TTC549 (cell line): ENCODE measurements around the gene ZNF576.
"Not testable (repeated sequence)": the region's sequence is repeated elsewhere in the genome, so short reads cannot be mapped to it uniquely, and the experiment has no call there.

Source experiments
- FAIRE-seq: peaks from 2 replicates; lab custom pipeline; 2012; peaks lifted over from hg19 to GRCh38; lab: Jason Lieb, UNC

The ZNF576 gene

GRCh38 chr19:43595999-43596841, at the start of gene ZNF576, which contains the start of gene IRGQ:
TSS of gene ZNF576 (plus strand) at chr19:43596595. CDS start at chr19:43597109, 514 bp downstream.
TSS of gene IRGQ (minus strand) at chr19:43596134. CDS start at chr19:43595338, 796 bp downstream.
- peak; percentile 95 for FAIRE-seq

DNA sequence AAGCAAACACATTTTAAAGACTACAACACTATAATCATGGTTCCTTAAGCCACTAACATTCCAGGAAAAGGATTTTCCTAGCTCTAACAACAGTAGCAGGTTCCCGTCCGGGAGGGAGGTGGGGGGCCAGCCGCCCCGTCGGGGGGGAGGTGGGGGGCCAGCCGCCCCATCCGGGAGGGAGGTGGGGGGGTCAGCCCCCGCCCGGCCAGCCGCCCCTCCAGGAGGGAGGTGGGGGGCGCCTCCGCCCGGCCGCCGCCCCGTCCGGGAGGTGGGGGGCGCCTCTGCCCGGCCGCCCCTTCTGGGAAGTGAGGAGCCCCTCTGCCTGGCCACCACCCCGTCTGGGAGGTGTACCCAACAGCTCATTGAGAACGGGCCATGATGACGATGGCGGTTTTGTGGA, 48.5 kb upstream of the ZNF576 start:
- FAIRE-seq: not testable (repeated sequence)

DNA sequence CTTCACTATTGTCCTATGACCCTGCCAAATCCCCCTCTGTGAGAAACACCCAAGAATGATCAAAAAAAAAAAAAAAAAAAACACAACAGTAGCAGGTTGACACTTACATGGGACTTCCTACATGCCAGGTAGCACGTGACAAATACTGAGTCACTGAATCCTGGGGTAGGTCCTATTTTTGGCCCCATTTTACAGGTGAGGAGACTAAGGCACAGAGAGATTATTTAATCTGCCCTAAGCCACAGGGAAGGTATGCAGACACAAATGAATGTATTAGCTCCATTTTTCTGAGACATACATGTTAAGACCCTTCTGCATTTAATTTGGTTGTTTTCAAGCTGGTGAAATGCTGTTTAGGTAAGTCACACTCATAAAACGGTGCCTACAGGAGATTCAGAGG, 47.7 kb upstream of the ZNF576 start:
- FAIRE-seq: no peak

DNA sequence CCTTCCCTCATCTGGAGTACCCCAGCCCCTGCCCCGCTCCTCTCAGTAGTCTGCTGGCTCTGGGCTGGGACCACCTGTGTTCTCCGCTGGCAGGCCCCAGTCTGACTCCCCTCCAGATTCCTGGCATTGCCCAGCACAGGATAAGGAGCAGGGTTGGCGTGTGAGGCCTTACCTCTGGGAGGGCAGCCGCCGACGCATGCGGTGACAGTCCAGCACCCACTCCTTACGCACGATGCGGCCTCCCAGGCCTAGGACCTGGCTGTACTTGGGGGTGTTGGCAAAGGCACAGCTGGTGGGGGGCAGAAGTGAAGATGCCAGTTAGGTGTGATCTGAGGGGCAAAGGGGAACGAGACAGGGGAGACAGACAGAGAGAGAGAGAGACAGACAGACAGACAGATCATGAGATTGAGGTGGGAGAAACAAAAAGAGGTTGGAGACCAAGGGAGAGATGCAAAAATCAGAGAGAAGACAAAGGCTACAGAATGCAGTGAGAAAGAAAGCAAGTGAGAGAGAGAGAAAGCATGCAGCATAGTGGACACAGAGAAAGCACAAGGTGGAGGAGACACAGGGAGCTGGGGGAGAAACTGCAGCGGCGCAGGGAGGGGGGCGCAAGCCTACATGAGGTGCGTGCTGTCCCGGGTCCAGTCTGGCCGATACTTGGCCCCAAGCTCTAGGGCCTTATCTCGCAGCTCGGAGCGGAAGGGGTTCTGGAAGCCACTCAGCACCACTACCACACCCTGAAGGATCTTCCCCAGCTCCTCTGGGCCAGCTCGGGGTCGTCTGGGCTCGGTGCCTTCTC, 44.8 kb upstream of the ZNF576 start:
- FAIRE-seq: no peak

- no peak for FAIRE-seq
Measured at GRCh38 chr19:43552198-43552450, 44.3 kb upstream of the ZNF576 start.

- no peak for FAIRE-seq
Measured at GRCh38 chr19:43552616-43553015, 43.8 kb upstream of the ZNF576 start.

DNA sequence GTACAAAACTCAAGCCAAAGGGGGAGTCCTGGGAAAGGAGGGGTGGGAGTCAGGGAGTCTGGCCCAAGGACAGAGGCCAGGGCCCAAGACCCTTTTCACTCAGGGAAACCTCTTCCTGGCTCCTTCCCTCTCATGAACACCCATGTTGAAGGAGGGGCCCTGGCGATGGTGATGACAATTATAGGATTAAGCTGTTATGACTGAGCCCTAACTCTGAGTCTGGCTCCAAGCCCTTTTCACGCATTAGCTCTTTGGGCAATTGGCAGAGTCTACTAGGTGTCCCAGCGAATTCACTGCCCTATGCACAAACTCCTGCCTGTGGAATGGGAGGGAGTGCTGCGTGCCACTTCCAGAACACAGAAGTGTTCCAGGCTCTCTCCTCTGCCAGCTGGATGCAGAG, 42.7 kb upstream of the ZNF576 start:
- FAIRE-seq: no peak

DNA sequence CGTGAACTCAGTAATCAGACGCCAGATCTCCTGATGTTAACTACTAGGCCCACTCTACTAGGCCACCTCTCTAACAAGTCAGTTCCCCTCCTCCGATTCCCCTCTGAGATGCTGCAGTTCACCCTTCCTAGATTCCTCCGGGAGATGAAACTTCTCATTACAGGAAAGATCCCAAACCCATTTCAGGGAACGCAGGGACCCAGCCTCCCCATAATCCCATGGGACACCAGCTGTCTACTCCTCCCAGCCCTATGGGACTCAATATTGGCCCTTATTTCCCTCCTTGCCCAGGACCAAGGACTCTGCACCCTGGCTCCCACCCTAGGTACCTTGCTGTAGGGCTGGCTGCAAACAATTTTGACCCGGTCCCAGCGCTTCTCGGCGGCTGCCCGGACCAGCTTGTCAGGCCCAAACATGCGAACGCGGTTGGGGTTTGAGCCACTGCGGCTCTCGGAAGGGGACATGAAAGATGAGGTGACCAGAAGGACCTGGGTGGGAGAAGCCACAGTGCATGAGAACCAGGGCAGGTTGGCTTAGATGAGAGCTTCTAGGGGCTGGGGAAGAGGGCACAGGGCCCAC, 42.0 kb upstream of the ZNF576 start:
- FAIRE-seq: no peak

GRCh38 chr19:43555185-43555770, 41.1 kb upstream of the ZNF576 start:
- FAIRE-seq: peak; percentile 34

DNA sequence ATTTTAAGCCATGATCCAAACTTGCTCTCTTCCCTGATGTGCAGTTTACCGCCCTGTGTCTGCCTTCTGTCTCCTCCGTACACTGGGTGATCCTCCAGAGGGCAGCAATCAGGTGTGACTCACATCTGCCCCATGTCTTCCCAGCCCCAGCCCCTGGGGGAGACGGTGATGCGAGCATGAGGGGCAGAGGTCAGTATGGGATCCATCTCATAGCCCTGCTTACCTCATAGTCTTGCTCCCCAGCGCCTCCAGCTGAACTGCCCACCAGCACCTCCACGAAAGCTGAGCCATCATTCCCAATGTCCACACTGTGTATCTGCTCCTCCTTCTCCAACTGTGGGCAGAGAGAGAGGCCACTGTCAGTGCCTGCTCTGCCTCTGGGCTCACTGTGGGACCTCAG, 35.7 kb upstream of the ZNF576 start:
- FAIRE-seq: no peak

DNA sequence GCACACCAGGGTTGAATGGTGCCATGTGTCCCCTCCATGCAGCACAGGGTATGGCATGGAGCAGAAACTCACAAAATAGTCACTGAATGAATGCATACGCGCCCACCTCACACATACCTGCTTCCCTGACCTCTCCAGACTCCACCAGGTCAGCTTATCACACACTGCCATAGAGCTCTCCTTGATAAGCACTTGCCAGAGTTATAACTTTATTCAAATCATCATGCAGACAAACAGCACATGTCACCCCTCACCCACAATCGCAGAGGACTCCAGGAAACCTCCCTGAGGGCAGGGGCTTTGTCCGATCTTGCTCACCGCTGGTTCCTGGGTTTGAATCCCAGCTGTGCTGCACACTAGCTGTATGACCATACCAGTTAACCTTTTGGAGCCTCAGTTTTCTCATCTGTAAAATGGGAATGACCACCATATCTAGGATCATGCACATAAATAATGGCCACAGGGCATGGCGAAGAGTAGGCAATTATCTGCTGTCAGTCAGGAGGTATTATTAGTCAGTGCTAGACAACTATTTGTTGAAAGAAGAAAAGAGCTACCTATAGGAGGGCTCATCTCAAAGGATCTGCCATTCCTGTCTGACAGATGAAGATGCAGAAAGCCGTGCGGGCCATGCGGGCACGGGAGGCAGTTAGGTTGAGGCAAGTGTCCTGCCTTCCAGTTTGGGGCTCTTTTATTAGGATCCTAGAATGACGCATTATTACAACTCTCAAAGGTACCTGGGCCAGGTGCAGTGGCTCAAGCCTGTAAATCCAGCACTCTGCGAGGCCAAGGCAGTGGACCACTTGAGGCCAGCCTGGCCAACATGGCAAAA, 35.0 kb upstream of the ZNF576 start:
- FAIRE-seq: no peak

- no peak for FAIRE-seq
Measured at GRCh38 chr19:43562226-43562697, 34.1 kb upstream of the ZNF576 start.

DNA sequence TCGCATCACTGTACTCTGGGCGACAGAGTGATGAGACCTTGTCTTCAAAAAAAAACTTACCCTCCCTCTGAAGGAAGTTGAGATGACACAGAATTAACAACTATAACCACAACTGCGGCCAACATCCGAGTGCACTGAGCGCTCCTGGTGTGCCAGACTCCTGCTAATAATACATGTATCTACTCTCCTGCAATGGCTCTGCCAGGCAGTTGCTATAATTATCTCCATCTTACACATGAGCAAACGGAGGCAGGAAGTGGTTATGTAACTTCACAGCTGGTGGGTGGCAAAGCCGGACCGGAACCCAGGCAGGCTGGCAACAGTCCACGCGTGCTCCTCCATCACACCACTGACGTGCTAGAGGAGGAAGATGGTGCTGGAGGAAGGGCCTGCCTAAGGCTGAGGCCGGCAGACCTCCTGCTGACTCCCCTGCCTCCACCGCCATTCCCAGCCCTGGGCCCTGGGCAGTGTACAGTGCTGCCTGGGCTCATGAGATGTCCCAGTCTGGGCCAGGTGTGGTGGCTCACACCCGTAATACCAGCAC, 33.6 kb upstream of the ZNF576 start:
- no peak for FAIRE-seq

- FAIRE-seq: no peak
Measured at GRCh38 chr19:43563816-43564457, 32.5 kb upstream of the ZNF576 start.

DNA sequence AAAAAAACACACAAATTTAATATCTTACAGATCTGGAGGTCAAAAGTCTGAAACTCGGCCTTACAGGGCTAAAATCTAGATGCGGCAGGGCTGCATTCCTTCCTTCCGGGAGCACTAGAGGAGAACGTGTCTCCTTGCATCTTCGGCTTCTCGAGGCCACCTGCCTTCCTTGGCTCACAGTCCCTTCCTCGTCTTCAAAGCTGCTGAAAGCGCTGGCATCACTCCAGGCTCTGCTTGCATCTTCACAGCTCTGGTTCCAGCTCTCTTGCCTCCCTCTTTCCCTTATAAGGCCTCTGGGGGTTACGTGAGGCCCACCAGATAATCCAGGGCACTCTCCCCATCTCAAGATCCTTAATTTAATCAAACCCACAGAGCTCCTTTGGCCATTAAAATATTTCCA, 31.6 kb upstream of the ZNF576 start:
- FAIRE-seq: no peak

DNA sequence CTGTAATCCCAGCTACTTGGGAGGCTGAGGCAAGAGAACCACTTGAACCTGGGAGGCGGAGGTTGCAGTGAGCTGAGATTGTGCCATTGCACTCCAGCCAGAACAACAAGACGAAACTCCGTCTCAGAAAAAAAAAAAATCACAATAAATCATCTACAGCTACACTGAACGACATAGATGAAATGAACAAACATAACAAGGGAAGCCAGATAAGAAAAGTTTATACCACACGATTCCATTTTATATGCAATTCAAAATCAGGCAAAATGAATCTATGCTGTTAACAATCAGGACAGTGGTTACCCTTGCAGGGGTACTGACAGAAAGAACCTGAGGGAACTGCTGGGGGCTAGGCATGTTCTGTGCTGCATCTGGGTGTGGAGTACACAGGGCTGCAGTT, 26.7 kb upstream of the ZNF576 start:
- no peak for FAIRE-seq

- FAIRE-seq: no peak
Measured at GRCh38 chr19:43570174-43570791, 26.1 kb upstream of the ZNF576 start.

- no peak for FAIRE-seq
Measured at GRCh38 chr19:43572171-43572588, 24.2 kb upstream of the ZNF576 start.

GRCh38 chr19:43574424-43575155, 21.8 kb upstream of the ZNF576 start:
- no peak for FAIRE-seq
